Right atrium auricular region (tissue), 2 donors: ENCODE results near the gene DMD. TPM values are rescaled to one million over a fixed set of nuclear protein-coding genes. Genes with fewer than 3 reads are reported as not detected.

Source experiments
- DNase-seq: peaks from one replicate; pipeline ENCODE4 v3.0.0-alpha.2; 2019; ENCODE audit warnings: low spot score
- H3K27ac ChIP-seq, 2 donors: fragments of 200-600 bp; sonication (generic); 1 replicate in 1 of 2; 2 replicates in 1 of 2; pipeline ENCODE4 v1.5.1; 2016 to 2019
- H3K27me3 ChIP-seq, 2 donors: fragments of 200-600 bp; sonication (generic); one replicate each; pipeline versions ENCODE4 v1.5.1 to v1.6.0; 2017 to 2019
- H3K36me3 ChIP-seq: fragments of 200-600 bp; sonication (generic); one replicate; pipeline ENCODE4 v1.5.1; 2016
- H3K4me1 ChIP-seq, 2 donors: fragments of 200-600 bp; sonication (generic); one replicate each; pipeline versions ENCODE4 v1.5.1 to v1.6.0; 2017 to 2019
- H3K4me3 ChIP-seq, 2 donors: fragments of 200-600 bp; sonication (generic); 1 replicate in 1 of 2; 2 replicates in 1 of 2; pipeline ENCODE4 v1.5.1; 2017 to 2019; ENCODE audit warnings: mild to moderate bottlenecking in 1 of 2, moderate library complexity in 1 of 2
- H3K9me3 ChIP-seq, 2 donors: fragments of 200-600 bp; sonication (generic); one replicate each; pipeline ENCODE4 v1.5.1; 2019
- total RNA-seq, 2 donors: library from RNA; depleted of rRNA; stranded (reverse); fragments of >200 nt; gene quantifications; one replicate each; pipeline ENCODE4 v1.1.0, GENCODE V29; 2016
- TF ChIP-seq, protein P1 (sequence below), 2 donors: fragments of 200-600 bp; sonication (generic); IDR thresholded peaks; one replicate each; pipeline ENCODE4 v1.5.1; 2019; ENCODE audit warnings: antibody characterized with exemption in 2 of 2

The DMD gene
- total RNA-seq, 2 donors from 2014 or later = 111 to 135 TPM

DNA sequence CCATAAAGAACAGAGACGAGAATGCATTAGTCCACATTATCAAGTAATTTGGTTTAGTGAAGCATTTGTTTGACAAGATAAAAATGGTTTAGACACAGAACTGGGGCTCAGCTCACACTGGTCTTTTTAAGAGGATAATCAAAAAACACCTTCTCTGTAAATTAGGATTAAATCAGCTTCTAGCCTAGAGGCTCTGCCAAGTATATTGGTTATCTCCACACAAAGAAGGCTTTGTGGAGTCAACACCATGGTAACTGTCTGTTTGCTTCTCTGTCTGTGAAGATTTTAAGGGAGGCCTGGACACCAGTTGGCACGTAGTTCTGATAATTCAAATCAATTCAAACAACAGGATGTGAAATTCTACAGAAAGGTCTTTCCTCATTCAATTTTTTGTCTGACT lies 687.0 kb downstream of the DMD start:
- TF ChIP-seq, protein P1, sequence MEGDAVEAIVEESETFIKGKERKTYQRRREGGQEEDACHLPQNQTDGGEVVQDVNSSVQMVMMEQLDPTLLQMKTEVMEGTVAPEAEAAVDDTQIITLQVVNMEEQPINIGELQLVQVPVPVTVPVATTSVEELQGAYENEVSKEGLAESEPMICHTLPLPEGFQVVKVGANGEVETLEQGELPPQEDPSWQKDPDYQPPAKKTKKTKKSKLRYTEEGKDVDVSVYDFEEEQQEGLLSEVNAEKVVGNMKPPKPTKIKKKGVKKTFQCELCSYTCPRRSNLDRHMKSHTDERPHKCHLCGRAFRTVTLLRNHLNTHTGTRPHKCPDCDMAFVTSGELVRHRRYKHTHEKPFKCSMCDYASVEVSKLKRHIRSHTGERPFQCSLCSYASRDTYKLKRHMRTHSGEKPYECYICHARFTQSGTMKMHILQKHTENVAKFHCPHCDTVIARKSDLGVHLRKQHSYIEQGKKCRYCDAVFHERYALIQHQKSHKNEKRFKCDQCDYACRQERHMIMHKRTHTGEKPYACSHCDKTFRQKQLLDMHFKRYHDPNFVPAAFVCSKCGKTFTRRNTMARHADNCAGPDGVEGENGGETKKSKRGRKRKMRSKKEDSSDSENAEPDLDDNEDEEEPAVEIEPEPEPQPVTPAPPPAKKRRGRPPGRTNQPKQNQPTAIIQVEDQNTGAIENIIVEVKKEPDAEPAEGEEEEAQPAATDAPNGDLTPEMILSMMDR (IDR thresholded peaks at IDR 0.05) = no peak
- no peaks in the 10 kb centered on the region for H3K9me3 ChIP-seq
- no peak for DNase-seq
- H3K27me3 ChIP-seq = no peaks in the 10 kb centered on the region
- H3K4me1 ChIP-seq = peaks cover 0 to 3% of the 10 kb centered on the region in 2 donors
- H3K36me3 ChIP-seq = no peaks in the 10 kb centered on the region
- no peak overlapping the region for H3K27ac ChIP-seq
- no peak overlapping the region for H3K4me3 ChIP-seq

DNA sequence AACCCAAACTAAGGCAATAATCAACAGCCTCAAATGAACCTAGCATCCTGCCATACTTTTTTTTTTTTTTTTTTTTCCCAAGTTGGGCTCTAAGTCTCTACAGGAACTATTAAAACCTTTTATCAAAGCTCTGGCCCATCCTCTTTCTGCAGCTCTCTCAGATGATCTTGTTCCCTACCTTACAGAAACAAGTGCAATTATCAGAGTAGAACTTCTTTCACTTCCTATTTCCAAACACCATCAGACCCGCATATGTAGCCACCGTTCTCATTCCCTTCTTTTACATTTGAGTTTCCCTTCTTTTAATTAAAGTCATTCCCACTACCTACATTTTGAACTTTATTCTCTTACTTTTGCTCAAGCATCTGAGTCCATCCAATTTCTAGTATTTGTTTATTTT lies 690.6 kb downstream of the DMD start:
- no peaks in the 10 kb centered on the region for H3K36me3 ChIP-seq
- H3K9me3 ChIP-seq = no peaks in the 10 kb centered on the region
- H3K4me3 ChIP-seq = no peak overlapping the region
- TF ChIP-seq, protein P1 (IDR thresholded peaks at IDR 0.05) = no peak
- no peaks in the 10 kb centered on the region for H3K27me3 ChIP-seq
- H3K4me1 ChIP-seq = peaks cover 0 to 3% of the 10 kb centered on the region in 2 donors
- DNase-seq = no peak
- no peak overlapping the region for H3K27ac ChIP-seq

- Histone ChIP-seq H3K27me3 (no peaks in the 10 kb centered on the region), H3K4me3 (no peak overlapping the region), H3K36me3 (no peaks in the 10 kb centered on the region), H3K4me1 (no peaks in the 10 kb centered on the region), H3K9me3 (no peaks in the 10 kb centered on the region), H3K27ac (no peak overlapping the region)
- no peak for DNase-seq
- TF ChIP-seq, protein P1 (IDR thresholded peaks at IDR 0.05) = no peak
These were observed 696.4 kb downstream of the DMD start for GRCh38 chrX:32514986-32515385.

- Histone ChIP-seq H3K36me3 (no peaks in the 10 kb centered on the region), H3K4me3 (no peak overlapping the region), H3K4me1 (no peaks in the 10 kb centered on the region), H3K27ac (no peak overlapping the region), H3K9me3 (no peaks in the 10 kb centered on the region), H3K27me3 (no peaks in the 10 kb centered on the region)
- no peak for DNase-seq
- TF ChIP-seq, protein P1 (IDR thresholded peaks at IDR 0.05) = no peak
These were observed 709.7 kb downstream of the DMD start for GRCh38 chrX:32501606-32502005.

DNA sequence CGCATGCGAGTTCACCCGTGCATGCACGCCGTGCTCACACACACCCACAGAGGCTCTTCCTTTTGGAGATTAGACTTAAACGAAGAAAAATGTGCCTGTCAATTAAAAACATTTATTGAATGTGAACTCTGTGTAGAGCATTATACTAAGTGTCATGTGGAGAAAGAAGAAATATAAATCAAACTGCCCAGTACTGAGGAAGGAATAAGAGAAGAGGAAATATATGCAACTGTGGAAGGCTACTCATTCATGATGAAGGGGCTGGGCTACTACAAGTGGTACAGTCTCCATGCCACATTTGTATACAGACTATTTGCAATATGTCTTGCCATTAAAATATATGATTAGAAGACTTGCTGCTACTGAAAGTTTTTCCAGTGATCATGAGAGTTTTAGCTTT lies 714.7 kb downstream of the DMD start:
- Histone ChIP-seq H3K4me1 (no peaks in the 10 kb centered on the region), H3K27me3 (no peaks in the 10 kb centered on the region), H3K36me3 (no peaks in the 10 kb centered on the region), H3K27ac (no peak overlapping the region), H3K9me3 (no peaks in the 10 kb centered on the region), H3K4me3 (no peak overlapping the region)
- TF ChIP-seq, protein P1 (IDR thresholded peaks at IDR 0.05) = no peak
- DNase-seq = no peak

GRCh38 chrX:32495855-32496254 lies 715.5 kb downstream of the DMD start:
- H3K4me1 ChIP-seq = no peaks in the 10 kb centered on the region
- no peaks in the 10 kb centered on the region for H3K27me3 ChIP-seq
- H3K36me3 ChIP-seq = no peaks in the 10 kb centered on the region
- H3K4me3 ChIP-seq = no peak overlapping the region
- H3K27ac ChIP-seq = no peak overlapping the region
- no peaks in the 10 kb centered on the region for H3K9me3 ChIP-seq
- TF ChIP-seq, protein P1 (IDR thresholded peaks at IDR 0.05) = no peak
- DNase-seq = no peak
